GM19351 (cell line): ENCODE measurements around the gene FYTTD1.

Experiments
- ATAC-seq: cut with Tn5 transposase; IDR thresholded peaks from one replicate; pipeline ENCODE4 v1.9.1; 2021; ENCODE audit warnings: mild to moderate bottlenecking, moderate library complexity; ENCODE audit not compliant: unreplicated experiment

The FYTTD1 gene

DNA sequence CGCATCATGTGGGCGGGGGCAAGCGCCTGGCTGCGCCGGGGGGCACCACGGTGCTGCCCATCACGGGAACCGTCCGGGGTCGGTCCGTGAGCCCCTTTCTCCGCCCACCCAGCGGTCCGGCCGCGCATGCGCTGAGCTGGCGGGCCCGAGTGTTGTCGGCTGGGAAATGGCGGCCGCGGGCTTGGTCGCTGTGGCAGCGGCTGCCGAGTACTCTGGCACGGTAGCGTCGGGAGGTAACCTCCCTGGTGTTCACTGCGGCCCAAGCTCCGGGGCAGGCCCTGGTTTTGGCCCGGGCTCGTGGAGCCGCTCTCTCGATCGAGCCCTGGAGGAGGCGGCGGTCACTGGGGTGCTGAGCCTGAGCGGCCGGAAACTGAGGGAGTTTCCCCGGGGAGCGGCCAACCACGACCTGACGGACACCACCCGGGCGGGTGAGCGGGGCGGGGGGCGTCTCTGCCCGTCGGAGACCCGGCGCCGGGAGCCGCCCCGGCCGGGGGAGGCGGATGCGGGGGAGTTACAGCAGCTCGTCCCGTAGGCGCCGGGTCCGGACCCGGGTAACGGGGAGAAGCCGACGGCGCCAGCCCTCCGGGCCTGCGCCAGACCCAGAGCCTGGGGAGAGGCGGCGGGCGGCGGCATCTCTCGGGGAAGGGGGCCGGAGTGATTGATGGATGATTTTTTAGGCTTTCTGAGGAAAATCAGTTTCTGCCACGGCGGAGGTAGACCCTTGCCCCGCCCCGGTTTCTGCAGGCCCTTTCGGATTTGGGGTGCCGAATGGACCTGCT is 41.6 kb downstream of the FYTTD1 start, which contains the start of gene LRCH3:
TSS of gene LRCH3 (plus strand) at position 142 of the 779 bp plus-strand sequence. CDS start at position 167, 25 bp downstream.
- peak; percentile 72 for ATAC-seq

DNA sequence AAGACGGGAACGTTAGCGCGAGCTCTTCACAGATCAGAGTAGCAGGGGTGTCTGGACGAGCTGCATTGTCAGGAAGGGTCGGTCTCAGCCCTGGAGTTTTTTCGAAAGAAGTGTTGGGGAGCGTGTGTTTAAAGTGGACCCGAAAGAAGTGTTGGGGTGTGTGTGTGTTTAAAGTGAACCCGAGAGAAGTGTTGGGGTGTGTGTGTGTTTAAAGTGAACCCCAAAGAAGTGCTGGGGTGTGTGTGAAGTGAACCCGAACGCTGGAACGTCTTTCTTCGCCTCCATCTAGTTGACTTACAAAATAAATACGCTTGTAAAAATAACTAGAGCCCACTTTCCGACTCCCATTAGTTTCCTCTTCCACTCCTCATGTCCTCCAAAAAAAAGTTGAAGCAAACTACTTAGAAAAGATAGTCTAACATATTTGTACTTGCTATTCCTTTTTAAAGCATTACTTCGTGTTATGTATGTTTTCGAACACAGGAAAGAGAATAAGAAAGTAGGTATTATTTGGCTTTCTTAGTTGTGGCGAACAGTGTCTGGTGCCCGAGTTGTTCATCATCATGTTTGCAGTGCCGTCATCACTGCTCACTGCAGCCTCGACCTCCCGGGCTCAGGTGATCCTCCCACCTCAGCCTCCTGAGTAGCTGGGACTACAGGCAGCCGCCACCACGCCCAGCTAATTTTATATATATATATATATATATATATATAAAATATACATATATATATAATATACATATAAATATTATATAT is 42.4 kb downstream of the FYTTD1 start:
- peak; percentile 21 for ATAC-seq

- no peak for ATAC-seq
Measured at GRCh38 chr3:197793247-197793646, 43.6 kb downstream of the FYTTD1 start.

DNA sequence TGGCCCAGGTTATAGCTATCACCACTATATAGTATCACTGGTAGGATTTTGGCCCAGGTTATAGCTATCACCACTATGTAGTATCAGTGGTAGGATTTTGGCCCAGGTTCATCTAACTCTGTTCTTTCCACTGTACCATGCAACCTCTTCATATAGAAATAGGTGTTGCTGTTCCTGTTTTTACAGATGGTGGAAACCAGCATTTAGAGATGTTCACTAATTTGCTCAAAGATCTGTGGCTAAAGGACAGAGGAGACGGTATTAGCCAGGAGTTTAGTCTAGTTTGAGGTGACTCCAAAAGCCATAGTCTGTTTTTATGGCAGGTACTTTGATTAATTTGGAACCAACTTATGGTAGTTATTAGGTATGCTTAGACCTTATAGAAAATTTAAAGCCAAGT is 44.4 kb downstream of the FYTTD1 start:
- ATAC-seq: no peak

DNA sequence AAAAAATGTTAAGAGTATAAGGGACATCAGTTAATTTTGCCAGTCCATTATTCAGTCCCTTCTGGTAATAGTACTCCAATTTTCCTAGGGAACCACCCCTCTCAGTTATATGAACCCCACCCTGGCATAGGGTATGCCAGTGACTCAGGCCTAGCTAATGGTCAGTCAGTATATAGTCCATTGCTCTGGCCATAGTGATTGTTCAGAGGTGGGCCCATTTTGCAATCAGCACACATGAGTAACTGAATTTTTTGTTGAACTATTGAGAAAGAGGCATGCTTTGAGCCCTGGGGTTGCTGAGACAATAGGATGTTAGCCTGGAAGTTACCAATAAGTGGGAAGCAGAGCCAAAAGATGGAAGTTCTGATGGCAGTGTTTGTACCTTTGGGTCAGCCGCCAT is 45.5 kb downstream of the FYTTD1 start:
- no peak for ATAC-seq

GRCh38 chr3:197796087-197796486 is 46.4 kb downstream of the FYTTD1 start:
- no peak for ATAC-seq

DNA sequence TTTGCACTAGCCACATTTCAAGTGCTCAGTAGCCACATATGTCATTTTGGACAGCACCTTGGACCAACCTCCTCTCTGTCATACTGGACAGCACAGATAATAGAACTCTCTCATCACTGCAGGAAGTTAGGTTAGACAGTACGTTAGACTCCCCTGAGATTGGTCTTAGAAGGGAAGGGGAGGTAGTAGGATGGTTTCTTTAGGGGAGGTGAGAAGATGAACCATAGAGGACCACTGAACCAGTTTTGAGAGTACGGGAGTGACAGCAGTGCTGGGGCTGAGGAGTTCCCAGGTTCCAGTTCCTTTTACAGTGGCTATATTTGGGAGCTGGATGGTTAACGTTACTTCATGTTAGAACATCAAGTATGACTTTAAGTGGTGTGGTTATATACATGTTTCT is 49.2 kb downstream of the FYTTD1 start:
- peak; percentile 48 for ATAC-seq

GRCh38 chr3:197800379-197800778 is 50.7 kb downstream of the FYTTD1 start:
- ATAC-seq: no peak

GRCh38 chr3:197801891-197802778 is 52.5 kb downstream of the FYTTD1 start:
- peak; percentile 48 for ATAC-seq

DNA sequence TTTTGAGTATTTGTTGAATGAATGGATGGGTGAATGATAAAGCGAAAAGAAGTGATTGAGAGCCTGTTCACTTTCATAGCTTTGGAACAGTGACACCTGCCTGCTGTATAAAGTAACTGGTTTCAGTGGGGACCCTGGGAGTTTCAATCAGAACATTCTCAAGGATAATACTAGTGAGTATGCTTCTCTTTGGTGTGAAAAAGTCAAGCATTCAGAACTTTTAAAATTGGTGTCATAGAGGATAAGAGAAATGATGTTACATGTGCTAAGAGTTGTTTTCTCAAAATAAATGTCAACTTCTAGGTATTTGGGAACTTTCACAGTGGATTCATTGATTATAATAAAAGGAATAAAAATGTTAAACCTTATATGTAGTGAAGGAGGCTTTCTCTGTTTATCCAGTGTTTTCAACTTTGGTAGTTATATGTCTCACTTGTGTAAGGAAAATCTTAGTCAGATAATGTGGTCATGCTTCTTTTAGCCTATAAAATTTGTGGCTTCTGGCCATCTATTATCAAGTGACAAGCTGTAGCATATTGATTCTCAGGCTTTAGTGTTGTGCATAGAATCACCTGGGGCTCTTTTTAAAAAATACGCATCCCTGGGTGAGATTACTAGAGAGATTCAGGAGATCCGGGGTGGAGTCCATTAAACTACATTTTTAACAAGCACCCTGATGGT is 53.2 kb downstream of the FYTTD1 start:
- no peak for ATAC-seq

- ATAC-seq: no peak
Measured at GRCh38 chr3:197804511-197804910, 54.8 kb downstream of the FYTTD1 start.

DNA sequence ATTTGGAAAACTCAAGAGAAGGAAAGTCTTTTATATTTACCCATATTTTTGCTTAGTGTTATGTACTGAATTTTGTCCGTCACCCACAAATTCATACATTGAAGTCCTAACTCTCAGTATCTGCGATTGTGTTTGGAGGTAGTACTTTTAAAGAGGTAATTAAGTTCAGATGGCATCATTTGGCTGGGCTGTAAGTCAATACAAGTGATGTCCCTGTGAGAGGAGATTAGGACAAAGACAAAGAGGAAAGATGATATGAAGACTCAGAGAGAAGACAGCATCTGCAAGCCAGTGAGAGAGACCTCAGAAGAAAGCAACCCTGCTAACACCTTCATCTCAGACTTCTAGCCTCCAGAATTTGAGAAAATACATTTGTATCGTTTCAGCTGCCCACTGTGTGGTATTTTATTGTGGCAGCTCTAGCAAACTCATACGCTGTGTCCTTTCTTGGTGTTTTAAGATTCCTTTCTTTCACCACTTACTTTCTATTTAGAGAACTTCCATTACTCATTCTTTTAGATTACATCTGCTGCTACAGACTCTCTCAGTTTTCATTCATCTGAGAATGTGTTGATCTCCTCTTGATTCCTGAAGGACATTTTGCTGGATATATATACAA is 58.4 kb downstream of the FYTTD1 start:
- no peak for ATAC-seq

- ATAC-seq: no peak
Measured at GRCh38 chr3:197809356-197810020, 59.8 kb downstream of the FYTTD1 start.

DNA sequence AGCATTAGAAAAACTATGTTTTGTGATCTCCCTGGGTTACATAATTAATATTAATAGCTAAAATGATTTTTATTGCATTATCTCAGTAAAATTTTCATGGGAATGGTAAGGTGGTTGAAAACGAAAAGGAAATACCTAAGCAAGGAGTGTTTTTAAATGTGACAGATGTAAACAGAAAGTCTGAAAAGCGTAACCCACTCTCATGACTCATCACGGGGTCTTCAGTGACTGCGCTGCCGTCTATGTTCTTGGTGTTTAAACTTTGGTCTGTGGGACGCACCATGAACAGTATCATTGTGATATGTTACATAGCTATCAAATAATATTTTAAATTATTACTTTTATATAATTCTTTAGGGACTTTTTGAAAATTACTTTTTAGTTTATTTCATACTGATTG is 61.2 kb downstream of the FYTTD1 start:
- no peak for ATAC-seq

DNA sequence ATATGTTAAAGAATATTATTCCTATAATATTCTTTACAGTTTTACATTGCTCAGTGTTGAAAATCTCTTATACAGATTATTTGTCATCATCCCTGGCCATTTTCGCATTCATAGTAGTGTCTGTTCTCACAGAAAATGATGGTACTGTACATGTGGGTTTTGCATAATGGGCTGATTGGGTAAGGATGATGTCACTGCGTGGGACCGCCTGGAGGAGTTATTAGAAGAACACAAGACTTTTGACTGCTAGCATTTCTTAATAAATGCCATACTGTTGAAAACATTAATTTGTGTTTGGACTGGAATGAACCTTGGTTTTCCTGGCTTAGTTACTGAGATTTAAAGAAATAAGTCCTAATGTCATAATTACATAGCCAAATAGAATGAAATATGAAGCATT is 61.7 kb downstream of the FYTTD1 start:
- no peak for ATAC-seq

GRCh38 chr3:197814372-197814771 is 64.7 kb downstream of the FYTTD1 start:
- ATAC-seq: no peak

GRCh38 chr3:197820550-197821335 is 71.1 kb downstream of the FYTTD1 start:
- ATAC-seq: no peak

DNA sequence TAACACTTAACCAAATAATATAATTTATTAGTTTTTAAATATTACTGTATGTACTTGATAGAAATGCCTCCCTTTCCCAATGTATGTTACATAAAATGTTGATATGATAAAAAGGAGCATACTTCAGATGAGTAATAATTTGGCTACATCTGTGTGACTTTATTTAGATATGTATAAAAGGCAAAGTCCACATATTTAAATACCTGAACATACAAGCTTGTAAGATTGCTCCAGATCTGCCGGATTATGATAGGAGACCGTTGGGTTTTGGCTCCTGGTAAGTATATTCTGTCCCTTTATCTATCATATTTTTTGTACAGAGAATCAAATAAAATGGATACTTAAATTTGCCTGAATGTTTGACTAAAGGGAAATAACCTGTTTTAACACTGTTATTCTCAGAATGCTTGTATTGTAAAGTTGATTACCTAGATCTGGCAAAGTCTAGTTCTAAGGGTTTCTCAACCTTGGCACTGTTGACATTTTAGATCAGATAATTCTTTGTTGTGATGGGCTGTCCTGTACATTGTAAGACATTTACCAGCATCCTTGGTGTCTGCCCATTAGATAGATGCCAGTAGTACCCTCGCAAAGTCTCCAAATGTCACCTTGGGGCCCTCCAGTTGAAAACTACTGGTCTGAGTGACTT is 79.8 kb downstream of the FYTTD1 start:
- no peak for ATAC-seq
